K562 (cell line): ENCODE measurements around the gene DNAAF1. TPM values are rescaled to one million over a fixed set of nuclear protein-coding genes. Genes with fewer than 3 reads are reported as not detected.

ENCODE experiments used
- ATF7 ChIP-seq: fragments of 450-650 bp; IDR thresholded peaks from 2 replicates; pipeline ENCODE4 v1.7.1; 2014; ENCODE audit warnings: mild to moderate bottlenecking, moderate library complexity
- CBX1 ChIP-seq: sonication (generic); IDR thresholded peaks from 2 replicates; pipeline ENCODE4 v1.6.1; 2016; ENCODE audit warnings: antibody characterized with exemption, low read depth, mild to moderate bottlenecking
- ETS2 ChIP-seq: IDR thresholded peaks from 2 replicates; pipeline ENCODE4 v1.6.1; 2016; ENCODE audit warnings: borderline replicate concordance, missing genetic modification characterization, mild to moderate bottlenecking, moderate library complexity, missing compliant biosample characterization; ENCODE audit not compliant: poor library complexity, severe bottlenecking
- HOMEZ ChIP-seq: fragments of 250-450 bp; sonication (Bioruptor Pico); IDR thresholded peaks from 2 replicates; pipeline ENCODE4 v1.4.0; 2020; ENCODE audit warnings: mild to moderate bottlenecking, moderate library complexity
- JUN ChIP-seq, 2 experiments: sonication (generic) in 1 of 2; formaldehyde crosslinking in 1 of 2; IDR thresholded peaks; 2 replicates each; pipeline versions ENCODE4 v1.6.1 to v1.8.0; 2012 to 2022; ENCODE audit warnings: borderline replicate concordance in 2 of 2, mild to moderate bottlenecking in 2 of 2, improper control_type of control experiment in 1 of 2, low read depth in 1 of 2, low read length in 1 of 2, missing genetic modification reagents in 1 of 2
- KDM2B ChIP-seq: fragments of 250-450 bp; sonication (Bioruptor Pico); IDR thresholded peaks from 2 replicates; pipeline ENCODE4 v1.8.0; 2021; ENCODE audit warnings: mild to moderate bottlenecking, moderate library complexity
- KHSRP ChIP-seq: fragments of 450-650 bp; IDR thresholded peaks from 2 replicates; pipeline ENCODE4 v1.6.1; 2017
- KLF6 ChIP-seq: fragments of 250-450 bp; sonication (Bioruptor Pico); IDR thresholded peaks from 2 replicates; pipeline ENCODE4 v1.4.0; 2020; ENCODE audit warnings: mild to moderate bottlenecking, moderate library complexity, borderline replicate concordance
- PCBP2 ChIP-seq: fragments of 200-400 bp; formaldehyde crosslinking; IDR thresholded peaks from 2 replicates; pipeline ENCODE4 v1.6.1; 2018; ENCODE audit warnings: low read length, low read depth, mild to moderate bottlenecking, moderate library complexity; ENCODE audit not compliant: poor library complexity, severe bottlenecking
- TFAP4 ChIP-seq: sonication (generic); formaldehyde crosslinking; IDR thresholded peaks from 2 replicates; pipeline ENCODE4 v1.8.0; 2022; ENCODE audit warnings: missing genetic modification reagents, mild to moderate bottlenecking, moderate library complexity, borderline replicate concordance
- polyA plus RNA-seq, 8 experiments: library from polyadenylated mRNA; depleted of rRNA in 4 of 8; stranded (reverse) in 5 of 8; unstranded in 3 of 8; fragments of >200 nt; fragmentation: Nextera tagmentation in 2 of 8; fragmentation: Illumina TruSeq in 1 of 8; extraction: Ambion mirVana in 2 of 8; extraction: Trizol in 1 of 8; gene quantifications; 2 replicates each; pipeline versions ENCODE4 v1.2.1 to v1.2.3, GENCODE V29; 2011 to 2014; ENCODE audit warnings: inconsistent platforms in 1 of 8, missing spikeins in 1 of 8
- total RNA-seq, 7 experiments: library from RNA; depleted of rRNA in 6 of 7; stranded (reverse); fragments of >200 nt in 6 of 7; fragmentation: Illumina TruSeq in 2 of 7; extraction: Trizol in 2 of 7; gene quantifications; 2 replicates each; pipeline versions ENCODE4 v1.2.1 to v1.2.3, GENCODE V29; 2011 to 2021; ENCODE audit warnings: low replicate concordance in 1 of 7
- TF ChIP-seq, protein P1 (sequence below): fragments of 450-650 bp; IDR thresholded peaks from 2 replicates; pipeline ENCODE4 v1.6.1; 2016; ENCODE audit warnings: missing biosample characterization, missing genetic modification characterization
- TF ChIP-seq, protein P2 (sequence below), 2 experiments: fragments of 450-650 bp in 1 of 2; sonication (generic) in 1 of 2; formaldehyde crosslinking in 1 of 2; IDR thresholded peaks; 2 replicates each; pipeline versions ENCODE4 v1.7.1 to v1.9.0; 2016 to 2022; ENCODE audit warnings: inconsistent platforms in 1 of 2, mild to moderate bottlenecking in 1 of 2, missing genetic modification reagents in 1 of 2

DNAAF1 gene
- total and polyA plus RNA-seq, 9 of the 15 experiments (the other 6 are each of a cell fraction or from before 2014, with no cell fraction given): 0.01 TPM; not detected in 8

GRCh38 chr16:84138824-84139627 lies 6.1 kb upstream of the DNAAF1 start (continued):
- TF ChIP-seq HOMEZ (CRISPR knock-in tag) (peak; percentile 80; the same call in 1 of the 2 replicates), TFAP4 (peak; percentile 65), JUN (IDR thresholded peaks at IDR 0.05; ENCODE audit: borderline replicate concordance, low read depth, low read length) (0 out of 2 replicates have a peak, but pooled peaks have one; percentile 36), JUN (CRISPR knock-in tag; IDR thresholded peaks at IDR 0.05; ENCODE audit: borderline replicate concordance) (0 out of 2 replicates have a peak, but pooled peaks have one; percentile 33), KLF6 (no peak), ETS2 (tag) (no peak), CBX1 (no peak), PCBP2 (no peak), KDM2B (CRISPR knock-in tag) (no peak), KHSRP (no peak), ATF7 (peak; percentile 84; the same call in 1 of the 2 replicates)
- TF ChIP-seq, protein P1, sequence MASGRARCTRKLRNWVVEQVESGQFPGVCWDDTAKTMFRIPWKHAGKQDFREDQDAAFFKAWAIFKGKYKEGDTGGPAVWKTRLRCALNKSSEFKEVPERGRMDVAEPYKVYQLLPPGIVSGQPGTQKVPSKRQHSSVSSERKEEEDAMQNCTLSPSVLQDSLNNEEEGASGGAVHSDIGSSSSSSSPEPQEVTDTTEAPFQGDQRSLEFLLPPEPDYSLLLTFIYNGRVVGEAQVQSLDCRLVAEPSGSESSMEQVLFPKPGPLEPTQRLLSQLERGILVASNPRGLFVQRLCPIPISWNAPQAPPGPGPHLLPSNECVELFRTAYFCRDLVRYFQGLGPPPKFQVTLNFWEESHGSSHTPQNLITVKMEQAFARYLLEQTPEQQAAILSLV (tag): peak; percentile 71
- TF ChIP-seq, protein P2, sequence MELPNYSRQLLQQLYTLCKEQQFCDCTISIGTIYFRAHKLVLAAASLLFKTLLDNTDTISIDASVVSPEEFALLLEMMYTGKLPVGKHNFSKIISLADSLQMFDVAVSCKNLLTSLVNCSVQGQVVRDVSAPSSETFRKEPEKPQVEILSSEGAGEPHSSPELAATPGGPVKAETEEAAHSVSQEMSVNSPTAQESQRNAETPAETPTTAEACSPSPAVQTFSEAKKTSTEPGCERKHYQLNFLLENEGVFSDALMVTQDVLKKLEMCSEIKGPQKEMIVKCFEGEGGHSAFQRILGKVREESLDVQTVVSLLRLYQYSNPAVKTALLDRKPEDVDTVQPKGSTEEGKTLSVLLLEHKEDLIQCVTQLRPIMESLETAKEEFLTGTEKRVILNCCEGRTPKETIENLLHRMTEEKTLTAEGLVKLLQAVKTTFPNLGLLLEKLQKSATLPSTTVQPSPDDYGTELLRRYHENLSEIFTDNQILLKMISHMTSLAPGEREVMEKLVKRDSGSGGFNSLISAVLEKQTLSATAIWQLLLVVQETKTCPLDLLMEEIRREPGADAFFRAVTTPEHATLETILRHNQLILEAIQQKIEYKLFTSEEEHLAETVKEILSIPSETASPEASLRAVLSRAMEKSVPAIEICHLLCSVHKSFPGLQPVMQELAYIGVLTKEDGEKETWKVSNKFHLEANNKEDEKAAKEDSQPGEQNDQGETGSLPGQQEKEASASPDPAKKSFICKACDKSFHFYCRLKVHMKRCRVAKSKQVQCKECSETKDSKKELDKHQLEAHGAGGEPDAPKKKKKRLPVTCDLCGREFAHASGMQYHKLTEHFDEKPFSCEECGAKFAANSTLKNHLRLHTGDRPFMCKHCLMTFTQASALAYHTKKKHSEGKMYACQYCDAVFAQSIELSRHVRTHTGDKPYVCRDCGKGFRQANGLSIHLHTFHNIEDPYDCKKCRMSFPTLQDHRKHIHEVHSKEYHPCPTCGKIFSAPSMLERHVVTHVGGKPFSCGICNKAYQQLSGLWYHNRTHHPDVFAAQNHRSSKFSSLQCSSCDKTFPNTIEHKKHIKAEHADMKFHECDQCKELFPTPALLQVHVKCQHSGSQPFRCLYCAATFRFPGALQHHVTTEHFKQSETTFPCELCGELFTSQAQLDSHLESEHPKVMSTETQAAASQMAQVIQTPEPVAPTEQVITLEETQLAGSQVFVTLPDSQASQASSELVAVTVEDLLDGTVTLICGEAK (IDR thresholded peaks at IDR 0.05): peak; percentile 60; the same call in 1 of the 2 replicates
- TF ChIP-seq, protein P2 (CRISPR knock-in tag; IDR thresholded peaks at IDR 0.05): no peak
